ENCODE data around the gene DNAH9. TPM values are rescaled to one million over a fixed set of nuclear protein-coding genes. Genes with fewer than 3 reads are reported as not detected.

DNAH9 gene
- total RNA-seq, 2 donors from 2014 or later = not detected

- ATAC-seq (ENCODE audit: insufficient number of reproducible peaks, low FRiP score, low read depth) (no peak), DNase-seq (ENCODE audit: low spot score) (no peak)
- Histone ChIP-seq H3K4me1 (ENCODE audit: control insufficient read depth in 1 of 2, low read depth in 2 of 2) (peaks cover 0 to 3% of the 10 kb centered on the region in 2 donors), H3K36me3 (no peaks in the 10 kb centered on the region), H3K27me3 (replicated peaks; ENCODE audit: insufficient read depth) (no peaks in the 10 kb centered on the region), H3K9me3 (no peaks in the 10 kb centered on the region), H3K27ac (no peak overlapping the region), H3K4me3 (no peak overlapping the region)
- TF ChIP-seq CTCF (IDR thresholded peaks at IDR 0.05) = no peak
Observed at GRCh38 chr17:11640463-11640814, 42.2 kb downstream of the DNAH9 start.

- H3K27ac ChIP-seq = no peak overlapping the region
- no peaks in the 10 kb centered on the region for H3K36me3 ChIP-seq
- DNase-seq (ENCODE audit: low spot score) = no peak
- H3K4me1 ChIP-seq (ENCODE audit: control insufficient read depth in 1 of 2, low read depth in 2 of 2) = peaks cover 0 to 3% of the 10 kb centered on the region in 2 donors
- ATAC-seq (ENCODE audit: insufficient number of reproducible peaks, low FRiP score, low read depth) = no peak
- no peaks in the 10 kb centered on the region for H3K9me3 ChIP-seq
- TF ChIP-seq CTCF (IDR thresholded peaks at IDR 0.05) = no peak
- H3K4me3 ChIP-seq = no peak overlapping the region
- no peaks in the 10 kb centered on the region for H3K27me3 ChIP-seq (replicated peaks; ENCODE audit: insufficient read depth)
Observed at GRCh38 chr17:11641521-11642275, 43.4 kb downstream of the DNAH9 start.

- no peak overlapping the region for H3K4me3 ChIP-seq
- H3K4me1 ChIP-seq (ENCODE audit: control insufficient read depth in 1 of 2, low read depth in 2 of 2) = peaks cover 0 to 3% of the 10 kb centered on the region in 2 donors
- no peak for ATAC-seq (ENCODE audit: insufficient number of reproducible peaks, low FRiP score, low read depth)
- no peak for DNase-seq (ENCODE audit: low spot score)
- H3K27ac ChIP-seq = no peak overlapping the region
- H3K27me3 ChIP-seq (replicated peaks; ENCODE audit: insufficient read depth) = no peaks in the 10 kb centered on the region
- no peaks in the 10 kb centered on the region for H3K9me3 ChIP-seq
- H3K36me3 ChIP-seq = no peaks in the 10 kb centered on the region
- TF ChIP-seq CTCF (IDR thresholded peaks at IDR 0.05) = no peak
Observed at GRCh38 chr17:11642655-11643054, 44.4 kb downstream of the DNAH9 start.

GRCh38 chr17:11643851-11644250 is 45.6 kb downstream of the DNAH9 start:
- Histone ChIP-seq H3K4me1 (ENCODE audit: control insufficient read depth in 1 of 2, low read depth in 2 of 2) (peaks cover 0 to 3% of the 10 kb centered on the region in 2 donors), H3K36me3 (no peaks in the 10 kb centered on the region), H3K9me3 (no peaks in the 10 kb centered on the region), H3K27me3 (replicated peaks; ENCODE audit: insufficient read depth) (no peaks in the 10 kb centered on the region), H3K27ac (no peak overlapping the region), H3K4me3 (no peak overlapping the region)
- ATAC-seq (ENCODE audit: insufficient number of reproducible peaks, low FRiP score, low read depth) (no peak), DNase-seq (ENCODE audit: low spot score) (no peak)
- no peak for TF ChIP-seq CTCF (IDR thresholded peaks at IDR 0.05)

- Histone ChIP-seq H3K27ac (no peak overlapping the region), H3K9me3 (no peaks in the 10 kb centered on the region), H3K27me3 (replicated peaks; ENCODE audit: insufficient read depth) (no peaks in the 10 kb centered on the region), H3K36me3 (no peaks in the 10 kb centered on the region), H3K4me3 (no peak overlapping the region), H3K4me1 (ENCODE audit: control insufficient read depth in 1 of 2, low read depth in 2 of 2) (peaks cover 0 to 3% of the 10 kb centered on the region in 2 donors)
- peak; percentile 7 for DNase-seq (ENCODE audit: low spot score)
- ATAC-seq (ENCODE audit: insufficient number of reproducible peaks, low FRiP score, low read depth) = no peak
- TF ChIP-seq CTCF (IDR thresholded peaks at IDR 0.05) = peak; percentile 53
Observed at GRCh38 chr17:11644265-11645212, 46.3 kb downstream of the DNAH9 start.
